ENCODE data around the gene RAD51AP1. TPM values are rescaled to one million over a fixed set of nuclear protein-coding genes. Genes with fewer than 3 reads are reported as not detected.

Gene RAD51AP1
- total RNA-seq, 1 experiment from 2014 or later: 59.4 TPM

GRCh38 chr12:4496145-4496838 is 42.4 kb upstream of the RAD51AP1 start:
- no peak overlapping the region for H2BK12ac ChIP-seq (ENCODE audit: insufficient read length, low read depth, low read length)
- no peak overlapping the region for H2BK5ac ChIP-seq (ENCODE audit: insufficient read length, low read length)
- no peaks in the 10 kb centered on the region for H3K27me3 ChIP-seq (ENCODE audit: insufficient read depth, low read length)
- WGBS (ENCODE audit: extremely low coverage, insufficient read length, low lambda C conversion rate): no CpG with 5 or more reads among the region's 1 CpG
- no peaks in the 10 kb centered on the region for H3K23me2 ChIP-seq (ENCODE audit: insufficient read length, low read depth, low read length, poor library complexity, severe bottlenecking)
- no peak overlapping the region for H3K4me2 ChIP-seq (ENCODE audit: insufficient read depth, insufficient read length, low read length)
- H3K4ac ChIP-seq (ENCODE audit: low read depth, low read length): no peak overlapping the region
- no peak overlapping the region for H3K18ac ChIP-seq (ENCODE audit: insufficient read length, low read depth, low read length)
- H3K56ac ChIP-seq (ENCODE audit: insufficient read length, low read depth, low read length): no peak overlapping the region
- Mint-ChIP-seq H3K27ac (no peak overlapping the region), H3K36me3 (ENCODE audit: insufficient read depth in 1 of 3, low read depth in 3 of 3) (peaks cover 29 to 38% (median 34%) of the 10 kb centered on the region in 3 experiments), H3K4me1 (no peaks in the 10 kb centered on the region), H3K4me3 (no peak overlapping the region), H3K27me3 (ENCODE audit: low read depth) (no peaks in the 10 kb centered on the region), H3K9me3 (peaks cover 0 to 7% of the 10 kb centered on the region in 2 experiments; a peak in 2 of 5 replicates)
- no peak overlapping the region for H2BK120ac ChIP-seq (ENCODE audit: low read depth, low read length, poor library complexity, severe bottlenecking)
- no peak overlapping the region for H4K5ac ChIP-seq (ENCODE audit: insufficient read length, low read depth, low read length)
- no peaks in the 10 kb centered on the region for H4K20me1 ChIP-seq (ENCODE audit: control insufficient read depth, insufficient read depth, insufficient read length)
- no peak overlapping the region for H2BK15ac ChIP-seq (ENCODE audit: low read depth, low read length)
- DNase-seq: no peak
- H3K79me2 ChIP-seq (ENCODE audit: insufficient read depth, low read length): no peaks in the 10 kb centered on the region
- H3T11ph ChIP-seq (ENCODE audit: low read length): no peak overlapping the region
- H2BK20ac ChIP-seq (ENCODE audit: low read depth, low read length, poor library complexity, severe bottlenecking): no peak overlapping the region
- H3K79me1 ChIP-seq (ENCODE audit: insufficient read depth, low read depth, low read length, poor library complexity, severe bottlenecking): no peaks in the 10 kb centered on the region
- no peak overlapping the region for H3K9ac ChIP-seq (ENCODE audit: extremely low read depth, insufficient read length, low read length)
- no peak overlapping the region for H2AFZ ChIP-seq (ENCODE audit: low read length)
- TF ChIP-seq CTCF (conservative IDR thresholded peaks at IDR 0.05): no peak
- H4K8ac ChIP-seq (replicated peaks; ENCODE audit: insufficient read length, low read depth, low read length): no peak overlapping the region
- H3K14ac ChIP-seq (ENCODE audit: insufficient read depth, low read length): no peak overlapping the region
- H2AK5ac ChIP-seq (ENCODE audit: insufficient read length, low read length): no peak overlapping the region
- no peak overlapping the region for H3K27ac ChIP-seq (ENCODE audit: insufficient read length, low read depth, low read length)
- H3K23ac ChIP-seq (ENCODE audit: insufficient read length, low read depth, low read length): no peak overlapping the region
- H3K4me1 ChIP-seq (ENCODE audit: insufficient read depth, low read length): no peaks in the 10 kb centered on the region
- no peak overlapping the region for H4K91ac ChIP-seq (ENCODE audit: insufficient read length, low read depth, low read length)
- no peaks in the 10 kb centered on the region for H3K9me3 ChIP-seq (ENCODE audit: control insufficient read depth, low read depth, low read length)

Measured in H9 (cell line).